ENCODE data around the gene MYO1A. TPM values are rescaled to one million over a fixed set of nuclear protein-coding genes. Genes with fewer than 3 reads are reported as not detected.

MYO1A gene
- 0.21 TPM for polyA plus RNA-seq (2012; ENCODE audit: low read depth, missing spikeins)

DNA sequence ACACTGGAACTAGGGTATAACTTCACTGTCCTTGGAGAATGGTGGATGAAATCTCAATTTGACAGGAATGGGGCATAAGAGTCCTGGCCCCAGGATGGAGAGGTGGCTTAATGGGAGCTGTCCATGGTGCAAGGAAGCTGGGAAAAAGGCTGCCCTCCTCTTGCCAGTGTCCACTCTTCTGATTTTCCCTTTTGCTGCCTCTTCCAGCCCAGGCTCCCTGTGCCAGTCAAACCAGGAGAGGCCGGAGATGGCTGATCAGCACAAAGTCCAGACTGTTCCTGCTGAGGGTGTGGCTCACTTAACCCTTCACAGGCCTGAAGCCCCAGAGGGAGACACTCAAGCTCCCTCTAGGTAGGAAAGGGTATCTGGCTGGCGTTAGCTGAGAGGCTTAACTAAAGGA is at the start of gene MYO1A:
TSS of gene MYO1A (minus strand) at position 240 of the 400 bp plus-strand sequence. CDS start 1,806 bp downstream, outside the sequence.
- no peak for FAIRE-seq
- DNase-seq (ENCODE audit: insufficient read length, low spot score): no peak
- TF ChIP-seq SPI1 (IDR thresholded peaks at IDR 0.05; ENCODE audit: low read depth, low read length): no peak
- no peak for TF ChIP-seq POU2F2 (IDR thresholded peaks at IDR 0.05; ENCODE audit: low read depth, low read length)
- no peak for TF ChIP-seq POLR2AphosphoS5 (IDR thresholded peaks at IDR 0.05; ENCODE audit: low read depth, low read length)
- TF ChIP-seq PAX5 (IDR thresholded peaks at IDR 0.05; ENCODE audit: insufficient read depth, low read length, severe bottlenecking): no peak
- no peak for TF ChIP-seq POLR2A (IDR thresholded peaks at IDR 0.05; ENCODE audit: low read depth, low read length)
- TF ChIP-seq TAF1 (IDR thresholded peaks at IDR 0.05; ENCODE audit: low read depth, low read length): no peak

DNA sequence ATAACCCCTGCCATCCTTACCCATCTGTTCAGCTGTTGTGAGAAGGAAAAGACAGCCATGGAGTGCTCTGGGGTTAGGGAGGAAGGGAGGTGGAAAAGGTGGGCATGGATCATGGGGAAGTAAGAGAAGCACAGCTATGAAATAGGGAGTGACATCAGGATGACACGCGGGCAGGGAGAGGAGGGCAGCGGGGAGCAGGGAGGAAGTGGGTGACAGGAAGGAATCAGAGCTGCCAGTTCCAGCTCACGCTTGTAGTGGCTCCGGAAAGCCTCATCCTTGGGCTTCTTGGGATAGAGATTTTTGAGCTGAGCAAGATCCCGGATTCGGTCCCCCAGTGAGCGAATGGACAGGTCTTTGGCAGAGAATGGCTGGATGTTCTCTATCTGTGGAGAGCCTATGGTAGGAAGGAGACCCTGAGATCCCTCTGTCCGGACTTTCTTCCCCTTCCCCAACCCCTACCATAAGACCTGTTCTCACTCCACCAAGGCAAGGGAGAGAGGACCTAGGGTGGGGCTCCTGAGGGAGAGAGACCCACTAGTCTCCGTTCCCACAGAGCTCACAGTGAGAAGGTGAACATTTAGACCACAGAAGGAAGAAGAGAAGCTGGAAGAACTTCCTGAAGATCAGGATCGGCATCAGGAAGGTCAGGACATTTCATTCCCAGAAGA is 49.3 kb upstream of the MYO1A start:
- no peak for TF ChIP-seq SPI1 (IDR thresholded peaks at IDR 0.05; ENCODE audit: low read depth, low read length)
- TF ChIP-seq POLR2AphosphoS5 (IDR thresholded peaks at IDR 0.05; ENCODE audit: low read depth, low read length): 0 out of 2 replicates have a peak, but pooled peaks have one; percentile 0
- DNase-seq (ENCODE audit: insufficient read length, low spot score): no peak
- FAIRE-seq: no peak

DNA sequence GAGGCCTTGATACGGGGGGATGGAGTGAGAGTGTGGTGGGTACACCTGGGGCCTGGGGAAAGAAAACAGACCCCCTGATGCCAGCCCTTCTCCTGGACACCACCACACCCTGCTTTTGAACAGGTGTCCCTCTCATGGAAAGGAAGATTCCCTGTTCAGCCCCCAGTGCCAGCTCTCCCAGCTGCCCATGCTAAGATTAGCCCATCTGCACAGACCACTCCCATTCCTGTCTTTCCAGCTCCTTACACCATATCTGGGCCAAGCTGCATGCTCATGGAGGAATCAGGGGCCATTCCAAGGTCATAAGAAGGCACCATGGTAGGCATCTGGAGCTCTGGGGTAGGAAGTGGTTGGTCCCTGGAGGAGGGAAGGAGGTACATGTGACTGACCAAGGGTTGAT is 48.6 kb upstream of the MYO1A start:
- FAIRE-seq (no peak), DNase-seq (ENCODE audit: insufficient read length, low spot score) (no peak)
- no peak for TF ChIP-seq POLR2A (IDR thresholded peaks at IDR 0.05; ENCODE audit: low read depth, low read length)
- TF ChIP-seq POU2F2 (IDR thresholded peaks at IDR 0.05; ENCODE audit: low read depth, low read length): no peak
- no peak for TF ChIP-seq POLR2AphosphoS5 (IDR thresholded peaks at IDR 0.05; ENCODE audit: low read depth, low read length)
- no peak for TF ChIP-seq SPI1 (IDR thresholded peaks at IDR 0.05; ENCODE audit: low read depth, low read length)

DNA sequence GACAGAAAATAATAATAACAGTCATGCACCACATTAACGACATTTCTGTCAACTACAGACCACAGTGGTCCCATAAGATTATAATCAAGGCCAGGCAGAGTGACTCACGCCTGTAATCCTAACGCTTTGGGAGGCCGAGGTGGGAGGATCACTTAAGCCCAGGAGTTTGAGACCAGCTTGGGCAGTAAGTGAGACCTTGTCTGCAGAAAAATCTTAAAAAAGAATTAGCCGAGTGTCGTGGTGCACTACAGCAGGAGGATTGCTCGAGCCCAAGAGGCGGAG is 47.6 kb upstream of the MYO1A start:
- no peak for TF ChIP-seq POLR2AphosphoS5 (IDR thresholded peaks at IDR 0.05; ENCODE audit: low read depth, low read length)
- no peak for TF ChIP-seq POU2F2 (IDR thresholded peaks at IDR 0.05; ENCODE audit: low read depth, low read length)
- no peak for TF ChIP-seq SPI1 (IDR thresholded peaks at IDR 0.05; ENCODE audit: low read depth, low read length)
- no peak for TF ChIP-seq TAF1 (IDR thresholded peaks at IDR 0.05; ENCODE audit: low read depth, low read length)
- TF ChIP-seq PAX5 (IDR thresholded peaks at IDR 0.05; ENCODE audit: insufficient read depth, low read length, severe bottlenecking): no peak
- no peak for TF ChIP-seq POLR2A (IDR thresholded peaks at IDR 0.05; ENCODE audit: low read depth, low read length)
- DNase-seq (ENCODE audit: insufficient read length, low spot score): no peak
- no peak for FAIRE-seq

DNA sequence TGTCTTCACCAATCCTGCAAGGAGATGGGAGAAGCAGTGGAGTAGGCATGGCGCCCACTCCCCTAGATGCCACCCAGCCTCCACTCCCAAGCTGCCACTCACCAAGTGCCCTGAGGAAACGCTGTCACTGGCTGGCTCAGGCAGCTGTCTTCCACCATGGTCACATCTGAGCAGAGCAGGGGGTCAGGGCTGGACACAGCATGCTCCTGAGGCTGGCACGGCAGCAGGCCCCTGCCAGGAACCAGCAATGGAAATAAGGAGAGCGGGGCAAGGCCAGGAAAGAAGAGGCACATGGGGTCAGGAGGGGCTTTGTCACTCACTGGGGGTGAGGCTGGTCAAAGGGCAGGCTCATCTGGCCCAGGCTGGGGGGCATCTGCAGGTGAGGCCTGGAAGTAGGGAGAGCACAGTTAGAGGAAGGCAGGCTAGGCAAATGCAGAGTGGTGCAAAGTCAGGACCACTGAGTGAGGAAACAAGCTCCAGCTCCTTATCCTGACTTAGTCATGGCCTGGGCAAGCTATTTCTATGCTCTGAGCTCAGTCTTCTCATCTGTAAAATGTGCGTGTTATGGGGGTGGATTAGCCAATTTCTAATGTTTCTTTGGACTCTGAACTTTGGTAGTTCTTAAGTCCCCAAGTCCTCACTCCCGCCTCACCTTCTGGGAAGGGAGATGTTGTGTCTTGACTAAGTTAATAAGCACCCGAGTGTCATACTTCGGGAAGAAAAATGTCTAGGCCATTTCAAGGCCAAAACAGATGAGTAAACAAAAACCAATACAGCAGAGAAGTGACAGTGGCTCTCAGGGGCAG is 47.0 kb upstream of the MYO1A start:
- DNase-seq (ENCODE audit: insufficient read length, low spot score): no peak

DNA sequence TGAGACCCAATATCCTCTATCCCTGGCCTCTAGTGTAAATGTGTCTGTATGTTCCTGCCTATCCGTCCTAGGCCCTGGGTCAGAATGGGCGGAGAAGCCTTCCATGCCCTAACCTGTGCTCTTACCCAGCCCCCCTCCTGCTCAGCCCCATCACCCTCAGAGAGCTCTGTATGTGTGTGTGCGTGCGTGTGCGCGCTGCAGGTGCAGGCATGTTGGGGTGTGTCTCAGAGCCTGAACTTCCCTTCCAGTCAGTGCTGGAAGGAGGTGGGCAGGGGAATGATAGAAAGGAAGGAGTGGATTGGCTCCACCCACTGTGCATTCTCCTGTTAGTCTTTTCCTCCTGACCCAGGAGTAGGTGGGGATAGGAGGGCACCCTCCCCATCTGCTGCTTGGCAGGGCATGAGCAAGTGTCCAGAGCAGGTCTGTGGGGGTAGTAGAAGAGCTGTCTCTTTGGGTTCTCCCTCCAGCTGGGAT is 46.2 kb upstream of the MYO1A start:
- TF ChIP-seq POLR2A (IDR thresholded peaks at IDR 0.05; ENCODE audit: low read depth, low read length) (no peak), SPI1 (IDR thresholded peaks at IDR 0.05; ENCODE audit: low read depth, low read length) (no peak), POU2F2 (IDR thresholded peaks at IDR 0.05; ENCODE audit: low read depth, low read length) (no peak), PAX5 (IDR thresholded peaks at IDR 0.05; ENCODE audit: insufficient read depth, low read length, severe bottlenecking) (no peak), POLR2AphosphoS5 (IDR thresholded peaks at IDR 0.05; ENCODE audit: low read depth, low read length) (no peak)
- no peak for DNase-seq (ENCODE audit: insufficient read length, low spot score)
- FAIRE-seq: no peak

More for the DNA sequence above, 47.0 kb upstream of the MYO1A start:
- FAIRE-seq: no peak
- no peak for TF ChIP-seq POLR2AphosphoS5 (IDR thresholded peaks at IDR 0.05; ENCODE audit: low read depth, low read length)
- TF ChIP-seq SPI1 (IDR thresholded peaks at IDR 0.05; ENCODE audit: low read depth, low read length): no peak
- TF ChIP-seq PAX5 (IDR thresholded peaks at IDR 0.05; ENCODE audit: insufficient read depth, low read length, severe bottlenecking): no peak
- TF ChIP-seq POLR2A (IDR thresholded peaks at IDR 0.05; ENCODE audit: low read depth, low read length): no peak
- no peak for TF ChIP-seq TAF1 (IDR thresholded peaks at IDR 0.05; ENCODE audit: low read depth, low read length)
- TF ChIP-seq POU2F2 (IDR thresholded peaks at IDR 0.05; ENCODE audit: low read depth, low read length): no peak

DNA sequence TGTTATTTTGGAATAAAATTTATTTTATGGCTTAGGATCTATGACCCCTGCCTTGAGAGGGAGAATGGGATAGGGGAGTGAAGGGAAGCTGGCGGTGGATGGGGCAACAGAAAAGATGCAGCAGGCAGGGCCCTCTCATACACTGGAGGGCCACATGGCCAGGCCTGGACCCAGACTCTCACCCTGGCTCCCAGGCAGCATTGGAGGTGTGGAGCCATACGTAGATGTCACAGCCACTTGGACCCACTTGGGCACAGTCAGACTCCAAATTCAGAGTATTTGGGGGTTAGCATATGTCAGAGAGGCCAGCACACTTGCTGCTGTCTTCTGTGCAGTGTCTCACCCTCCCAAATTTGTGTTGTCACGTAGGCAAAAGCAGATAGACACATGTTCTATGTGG is 45.5 kb upstream of the MYO1A start:
- DNase-seq (ENCODE audit: insufficient read length, low spot score): no peak
- no peak for FAIRE-seq
- TF ChIP-seq POLR2A (IDR thresholded peaks at IDR 0.05; ENCODE audit: low read depth, low read length) (no peak), TAF1 (IDR thresholded peaks at IDR 0.05; ENCODE audit: low read depth, low read length) (no peak), POU2F2 (IDR thresholded peaks at IDR 0.05; ENCODE audit: low read depth, low read length) (no peak), PAX5 (IDR thresholded peaks at IDR 0.05; ENCODE audit: insufficient read depth, low read length, severe bottlenecking) (no peak), SPI1 (IDR thresholded peaks at IDR 0.05; ENCODE audit: low read depth, low read length) (no peak), POLR2AphosphoS5 (IDR thresholded peaks at IDR 0.05; ENCODE audit: low read depth, low read length) (no peak)

DNA sequence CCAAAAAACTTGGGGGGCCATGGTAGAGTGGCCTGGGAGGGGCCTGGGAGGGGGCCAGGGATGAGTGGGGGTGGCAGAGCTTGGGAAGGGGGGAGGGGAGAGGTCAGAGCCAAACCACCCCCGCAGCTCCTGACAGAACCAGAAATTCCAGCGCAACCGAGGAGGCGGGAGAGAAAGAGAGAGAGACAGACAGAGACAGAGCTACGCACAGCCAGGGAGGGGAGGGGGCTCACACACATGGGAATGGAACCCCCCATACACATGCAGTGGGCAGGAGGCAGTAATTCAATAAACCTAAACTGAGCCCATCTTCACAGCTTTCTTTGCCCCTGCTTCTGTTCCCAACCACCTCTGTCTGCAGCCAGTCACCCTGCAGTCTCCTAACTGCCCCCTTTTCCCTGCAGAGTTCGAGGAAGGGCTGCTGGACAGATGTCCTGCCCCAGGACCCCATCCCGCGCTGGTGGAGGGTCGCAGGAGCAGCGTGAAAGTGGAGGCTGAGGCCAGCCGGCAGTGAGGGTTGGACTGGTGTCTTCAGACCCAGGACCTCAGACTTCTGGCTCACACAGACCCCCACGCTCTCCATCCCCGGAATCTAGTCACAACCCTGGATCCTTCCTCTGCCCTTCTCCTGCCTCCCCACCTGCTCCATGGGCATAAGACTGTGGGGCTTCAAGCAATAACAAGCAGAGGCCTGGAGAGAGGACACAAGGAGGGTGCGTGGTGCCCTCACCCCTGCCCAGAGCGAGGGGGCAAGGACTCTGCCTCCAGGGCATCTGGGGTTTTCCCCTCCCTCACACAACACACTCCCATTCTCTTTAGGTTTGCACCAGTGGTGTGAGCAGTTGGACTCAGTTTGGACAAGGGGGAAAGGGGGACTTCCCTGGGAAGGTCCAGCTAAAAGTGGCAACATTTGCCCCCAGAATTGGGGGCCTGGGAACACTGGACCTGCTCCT is 44.6 kb upstream of the MYO1A start:
- DNase-seq (ENCODE audit: insufficient read length, low spot score): no peak
- FAIRE-seq: no peak
- TF ChIP-seq TAF1 (IDR thresholded peaks at IDR 0.05; ENCODE audit: low read depth, low read length) (no peak), PAX5 (IDR thresholded peaks at IDR 0.05; ENCODE audit: insufficient read depth, low read length, severe bottlenecking) (no peak), POLR2AphosphoS5 (IDR thresholded peaks at IDR 0.05; ENCODE audit: low read depth, low read length) (peak; percentile 73), POU2F2 (IDR thresholded peaks at IDR 0.05; ENCODE audit: low read depth, low read length) (no peak), POLR2A (IDR thresholded peaks at IDR 0.05; ENCODE audit: low read depth, low read length) (peak; percentile 56; the same call in 1 of the 2 replicates), SPI1 (IDR thresholded peaks at IDR 0.05; ENCODE audit: low read depth, low read length) (no peak)

All from GM12891 (cell line).